Measurements from ENCODE around the gene SCN4A. TPM values are rescaled to one million over a fixed set of nuclear protein-coding genes. Genes with fewer than 3 reads are reported as not detected.
A peak's percentile ranks its signal among the peaks of the same experiment; 100 is the strongest.
"Not testable (repeated sequence)": the region's sequence is repeated elsewhere in the genome, so short reads cannot be mapped to it uniquely, and the experiment has no call there.

SCN4A gene
- total RNA-seq, 1 donor from 2014 or later = 1.3 TPM

- no peak for DNase-seq (ENCODE audit: low spot score in 2 of 2)
- H3K4me3 ChIP-seq = no peak overlapping the region
- H3K27me3 ChIP-seq = no peaks in the 10 kb centered on the region
- TF ChIP-seq CTCF (IDR thresholded peaks at IDR 0.05) = no peak
- intact Hi-C loops (cut with DNase I) = no loop called here
- no peaks in the 10 kb centered on the region for H3K9me3 ChIP-seq
- H3K4me1 ChIP-seq = no peaks in the 10 kb centered on the region
- H3K36me3 ChIP-seq = no peaks in the 10 kb centered on the region
- no peak overlapping the region for H3K27ac ChIP-seq
Observed at GRCh38 chr17:64015447-64015846, 42.7 kb upstream of the SCN4A start.

GRCh38 chr17:64009571-64010402, 37.1 kb upstream of the SCN4A start:
- Histone ChIP-seq H3K36me3 (no peaks in the 10 kb centered on the region), H3K27me3 (no peaks in the 10 kb centered on the region), H3K4me3 (no peak overlapping the region), H3K9me3 (no peaks in the 10 kb centered on the region), H3K27ac (no peak overlapping the region), H3K4me1 (no peaks in the 10 kb centered on the region)
- TF ChIP-seq CTCF (IDR thresholded peaks at IDR 0.05) = no peak
- intact Hi-C loops (cut with DNase I) = no loop called here
- DNase-seq (ENCODE audit: low spot score in 2 of 2) = peak in 1 of 2 donors; percentile 58

GRCh38 chr17:64008830-64009229, 36.1 kb upstream of the SCN4A start:
- Histone ChIP-seq H3K4me3 (no peak overlapping the region), H3K9me3 (no peaks in the 10 kb centered on the region), H3K27ac (no peak overlapping the region), H3K4me1 (no peaks in the 10 kb centered on the region), H3K27me3 (no peaks in the 10 kb centered on the region), H3K36me3 (no peaks in the 10 kb centered on the region)
- no peak for TF ChIP-seq CTCF (IDR thresholded peaks at IDR 0.05)
- intact Hi-C loops (cut with DNase I) = no loop called here
- DNase-seq (ENCODE audit: low spot score in 2 of 2) = peak in 1 of 2 donors; percentile 21

- Histone ChIP-seq H3K27ac (no peak overlapping the region), H3K9me3 (no peaks in the 10 kb centered on the region), H3K27me3 (no peaks in the 10 kb centered on the region), H3K36me3 (no peaks in the 10 kb centered on the region), H3K4me1 (no peaks in the 10 kb centered on the region), H3K4me3 (no peak overlapping the region)
- TF ChIP-seq CTCF (IDR thresholded peaks at IDR 0.05) = no peak
- intact Hi-C loops (cut with DNase I) = no loop called here
- no peak for DNase-seq (ENCODE audit: low spot score in 2 of 2)
Observed at GRCh38 chr17:64008346-64008745, 35.6 kb upstream of the SCN4A start.

GRCh38 chr17:64007838-64008282, 35.1 kb upstream of the SCN4A start:
- H3K36me3 ChIP-seq = no peaks in the 10 kb centered on the region
- H3K27me3 ChIP-seq = no peaks in the 10 kb centered on the region
- DNase-seq (ENCODE audit: low spot score in 2 of 2) = peak in 1 of 2 donors; percentile 56
- no peak overlapping the region for H3K4me3 ChIP-seq
- intact Hi-C loops (cut with DNase I) = no loop called here
- no peak for TF ChIP-seq CTCF (IDR thresholded peaks at IDR 0.05)
- no peaks in the 10 kb centered on the region for H3K9me3 ChIP-seq
- no peaks in the 10 kb centered on the region for H3K4me1 ChIP-seq
- no peak overlapping the region for H3K27ac ChIP-seq

- H3K4me3 ChIP-seq; H3K27me3 ChIP-seq; H3K27ac ChIP-seq; H3K4me1 ChIP-seq; H3K9me3 ChIP-seq; intact Hi-C loops (cut with DNase I); H3K36me3 ChIP-seq: not testable (repeated sequence)
- DNase-seq (ENCODE audit: low spot score in 2 of 2) = peak in 1 of 2 donors; percentile 27
Observed at GRCh38 chr17:64007089-64007837, 34.5 kb upstream of the SCN4A start.

All from ascending aorta (tissue), 2 donors.